Natural killer cell (primary cell): Measurements from ENCODE around the gene CIAPIN1. TPM values are rescaled to one million over a fixed set of nuclear protein-coding genes. Genes with fewer than 3 reads are reported as not detected.

Experiments
- ATAC-seq, 3 donors: fragments of 150-1000 bp in 2 of 3; fragments of 200-7000 bp in 1 of 3; cut with Tn5 transposase; 1 replicate in 1 of 3; 2 replicates in 2 of 3; pipeline ENCODE4 v1.10.0; 2021; ENCODE audit warnings: mild to moderate bottlenecking in 2 of 3, moderate library complexity in 2 of 3
- DNase-seq, 2 donors: peaks; one replicate each; pipeline versions ENCODE4 v3.0.0 to v3.0.0-alpha.2; 2013 to 2021; ENCODE audit warnings: mixed read lengths in 1 of 2
- H3K27ac ChIP-seq: one replicate; pipeline ENCODE4 v1.5.1; 2013; ENCODE audit warnings: mild to moderate bottlenecking, low read length
- H3K27me3 ChIP-seq: one replicate; pipeline ENCODE4 v1.6.1; 2013; ENCODE audit warnings: low read length; ENCODE audit not compliant: control insufficient read depth, insufficient read depth
- H3K36me3 ChIP-seq: one replicate; pipeline ENCODE4 v1.6.1; 2013; ENCODE audit warnings: low read length; ENCODE audit not compliant: control insufficient read depth, insufficient read depth
- H3K4me1 ChIP-seq: one replicate; pipeline ENCODE4 v1.6.1; 2013; ENCODE audit warnings: low read length; ENCODE audit not compliant: control insufficient read depth, insufficient read depth
- H3K4me3 ChIP-seq: one replicate; pipeline ENCODE4 v1.5.1; 2013; ENCODE audit warnings: low read length
- H3K9me3 ChIP-seq: one replicate; pipeline ENCODE4 v1.6.1; 2013; ENCODE audit warnings: low read length; ENCODE audit not compliant: control insufficient read depth, insufficient read depth
- H3K27ac Mint-ChIP-seq, 2 donors: one replicate each; pipeline ENCODE4 v1.8.0; 2022; ENCODE audit warnings: mild to moderate bottlenecking in 2 of 2, mixed read lengths in 2 of 2, moderate library complexity in 1 of 2
- H3K27me3 Mint-ChIP-seq, 2 donors: one replicate each; pipeline ENCODE4 v1.8.0; 2022; ENCODE audit warnings: low read depth in 2 of 2, mixed read lengths in 2 of 2
- H3K36me3 Mint-ChIP-seq: one replicate; pipeline ENCODE4 v1.8.0; 2022; ENCODE audit warnings: mixed read lengths
- H3K4me1 Mint-ChIP-seq, 2 donors: one replicate each; pipeline ENCODE4 v1.8.0; 2022; ENCODE audit warnings: mixed read lengths in 2 of 2
- H3K4me3 Mint-ChIP-seq: one replicate; pipeline ENCODE4 v1.8.0; 2022; ENCODE audit warnings: mild to moderate bottlenecking, moderate library complexity, mixed read lengths
- H3K9me3 Mint-ChIP-seq, 2 donors: one replicate each; pipeline ENCODE4 v1.8.0; 2022; ENCODE audit warnings: mixed read lengths in 2 of 2
- WGBS: methylation state at CpG from one replicate; pipeline ENCODE4 v1.1.7; 2013; ENCODE audit warnings: missing lambda C conversion rate; ENCODE audit not compliant: insufficient coverage; 5-methylcytosine and 5-hydroxymethylcytosine counted together
- intact Hi-C: fragments of 100-400 bp; cut with micrococcal nuclease; formaldehyde crosslinking; loops from one replicate; pipeline ENCODE4 v1.14.2; 2022
- total RNA-seq, 4 donors: library from RNA; stranded (reverse); fragments of 120-200 nt in 1 of 4; gene quantifications; one replicate each; pipeline versions ENCODE4 v1.2.3 to v1.2.4, GENCODE V29; 2013 to 2022
- TF ChIP-seq, protein P1 (sequence below): fragments of 200-600 bp; IDR thresholded peaks from one replicate; pipeline ENCODE4 v1.8.0; 2022; ENCODE audit warnings: antibody characterized with exemption

Gene CIAPIN1
- total RNA-seq, 3 donors from 2014 or later (not counting 1 experiment from before 2014, with no cell fraction given): 41.1 to 48.8 (median 42.9) TPM

DNA sequence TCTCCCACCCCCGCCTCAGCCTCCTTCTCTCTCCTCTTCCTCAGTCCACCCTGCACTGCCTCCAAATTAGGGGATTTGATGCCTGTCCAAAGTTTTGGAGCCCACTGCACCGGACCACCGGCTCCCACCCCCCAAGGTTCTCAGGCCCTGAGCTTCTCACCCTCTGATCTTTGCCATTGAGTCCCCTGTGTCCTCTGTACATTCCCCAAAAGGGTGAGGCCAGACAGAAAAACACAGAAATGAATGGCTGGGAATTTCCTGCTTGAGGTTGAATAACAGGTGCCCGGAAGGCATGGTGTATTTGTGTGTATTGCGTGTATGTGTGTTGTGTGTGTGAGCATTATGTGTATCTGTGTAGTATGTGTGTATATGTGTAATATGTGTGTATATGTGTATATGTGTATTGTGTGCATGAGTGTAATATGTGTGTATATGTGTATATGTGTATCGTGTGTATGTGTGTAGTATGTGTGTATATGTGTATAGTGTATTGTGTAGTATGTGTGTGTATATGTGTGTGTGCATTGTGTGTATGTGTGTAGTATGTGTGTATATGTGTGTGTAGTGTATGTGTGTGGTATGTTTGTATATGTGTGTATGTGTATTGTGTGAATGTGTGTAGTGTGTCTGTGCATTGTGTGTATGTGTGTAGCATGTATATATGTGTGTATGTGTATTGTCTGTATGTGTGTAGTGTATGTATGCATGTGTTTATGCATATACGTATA lies 58.7 kb downstream of the CIAPIN1 start:
- Mint-ChIP-seq H3K27ac (no peak overlapping the region), H3K9me3 (no peaks in the 10 kb centered on the region), H3K4me1 (no peaks in the 10 kb centered on the region), H3K4me3 (no peak overlapping the region), H3K27me3 (no peaks in the 10 kb centered on the region), H3K36me3 (no peaks in the 10 kb centered on the region)
- Histone ChIP-seq H3K27me3 (no peaks in the 10 kb centered on the region), H3K4me1 (peaks cover 11% of the 10 kb centered on the region), H3K36me3 (no peaks in the 10 kb centered on the region), H3K9me3 (no peaks in the 10 kb centered on the region), H3K4me3 (no peak overlapping the region), H3K27ac (no peak overlapping the region)
- intact Hi-C loops: no loop called here
- 72% methylated on average over 7 of the region's 7 CpGs for WGBS
- no peak for DNase-seq
- ATAC-seq: peak in 1 of 3 donors; percentile 28
- TF ChIP-seq, protein P1, sequence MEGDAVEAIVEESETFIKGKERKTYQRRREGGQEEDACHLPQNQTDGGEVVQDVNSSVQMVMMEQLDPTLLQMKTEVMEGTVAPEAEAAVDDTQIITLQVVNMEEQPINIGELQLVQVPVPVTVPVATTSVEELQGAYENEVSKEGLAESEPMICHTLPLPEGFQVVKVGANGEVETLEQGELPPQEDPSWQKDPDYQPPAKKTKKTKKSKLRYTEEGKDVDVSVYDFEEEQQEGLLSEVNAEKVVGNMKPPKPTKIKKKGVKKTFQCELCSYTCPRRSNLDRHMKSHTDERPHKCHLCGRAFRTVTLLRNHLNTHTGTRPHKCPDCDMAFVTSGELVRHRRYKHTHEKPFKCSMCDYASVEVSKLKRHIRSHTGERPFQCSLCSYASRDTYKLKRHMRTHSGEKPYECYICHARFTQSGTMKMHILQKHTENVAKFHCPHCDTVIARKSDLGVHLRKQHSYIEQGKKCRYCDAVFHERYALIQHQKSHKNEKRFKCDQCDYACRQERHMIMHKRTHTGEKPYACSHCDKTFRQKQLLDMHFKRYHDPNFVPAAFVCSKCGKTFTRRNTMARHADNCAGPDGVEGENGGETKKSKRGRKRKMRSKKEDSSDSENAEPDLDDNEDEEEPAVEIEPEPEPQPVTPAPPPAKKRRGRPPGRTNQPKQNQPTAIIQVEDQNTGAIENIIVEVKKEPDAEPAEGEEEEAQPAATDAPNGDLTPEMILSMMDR: no peak

- Mint-ChIP-seq H3K4me3 (no peak overlapping the region), H3K27me3 (no peaks in the 10 kb centered on the region), H3K9me3 (no peaks in the 10 kb centered on the region), H3K27ac (no peak overlapping the region), H3K4me1 (no peaks in the 10 kb centered on the region), H3K36me3 (no peaks in the 10 kb centered on the region)
- DNase-seq (no peak), ATAC-seq (no peak)
- Histone ChIP-seq H3K27me3 (no peaks in the 10 kb centered on the region), H3K36me3 (no peaks in the 10 kb centered on the region), H3K9me3 (no peaks in the 10 kb centered on the region), H3K4me3 (no peak overlapping the region), H3K4me1 (peaks cover 11% of the 10 kb centered on the region), H3K27ac (no peak overlapping the region)
- intact Hi-C loops: no loop called here
- TF ChIP-seq, protein P1: no peak
- 93% methylated on average over 3 of the region's 3 CpGs for WGBS
Measured at GRCh38 chr16:57387598-57388354, 59.4 kb downstream of the CIAPIN1 start.

- no peaks in the 10 kb centered on the region for H3K4me1 Mint-ChIP-seq
- H3K27me3 Mint-ChIP-seq: no peaks in the 10 kb centered on the region
- DNase-seq: no peak
- H3K9me3 Mint-ChIP-seq: no peaks in the 10 kb centered on the region
- H3K9me3 ChIP-seq: no peaks in the 10 kb centered on the region
- 83% methylated on average over 5 of the region's 5 CpGs for WGBS
- intact Hi-C loops: no loop called here
- TF ChIP-seq, protein P1: no peak
- H3K27me3 ChIP-seq: no peaks in the 10 kb centered on the region
- H3K36me3 ChIP-seq: no peaks in the 10 kb centered on the region
- H3K27ac Mint-ChIP-seq: no peak overlapping the region
- peaks cover 11% of the 10 kb centered on the region for H3K4me1 ChIP-seq
- H3K36me3 Mint-ChIP-seq: no peaks in the 10 kb centered on the region
- H3K27ac ChIP-seq: no peak overlapping the region
- no peak for ATAC-seq
- H3K4me3 ChIP-seq: no peak overlapping the region
- H3K4me3 Mint-ChIP-seq: no peak overlapping the region
Measured at GRCh38 chr16:57386381-57386951, 60.7 kb downstream of the CIAPIN1 start.
